OCI-LY1 (cell line): ENCODE data around the gene GCDH.

Source experiments
- CTCF ChIP-seq: fragments of 200-600 bp; sonication (generic), shearing (Covaris generic); IDR thresholded peaks from 2 replicates; pipeline ENCODE4 v1.5.1; 2017; ENCODE audit warnings: mild to moderate bottlenecking, antibody characterized with exemption, low read length, moderate library complexity, mixed read lengths
- EZH2 ChIP-seq: fragments of 200-600 bp; sonication (generic), shearing (Covaris generic); IDR thresholded peaks from 2 replicates; pipeline ENCODE4 v1.8.0; 2017; ENCODE audit warnings: borderline replicate concordance, mixed run types, mild to moderate bottlenecking, antibody characterized with exemption, low read length, moderate library complexity, mixed read lengths

GRCh38 chr19:12885749-12886650 is 5.0 kb upstream of the GCDH start:
- TF ChIP-seq EZH2 (no peak), CTCF (no peak; the same call in 1 of the 2 replicates)
